ENCODE data around the gene MCUB.

The MCUB gene

DNA sequence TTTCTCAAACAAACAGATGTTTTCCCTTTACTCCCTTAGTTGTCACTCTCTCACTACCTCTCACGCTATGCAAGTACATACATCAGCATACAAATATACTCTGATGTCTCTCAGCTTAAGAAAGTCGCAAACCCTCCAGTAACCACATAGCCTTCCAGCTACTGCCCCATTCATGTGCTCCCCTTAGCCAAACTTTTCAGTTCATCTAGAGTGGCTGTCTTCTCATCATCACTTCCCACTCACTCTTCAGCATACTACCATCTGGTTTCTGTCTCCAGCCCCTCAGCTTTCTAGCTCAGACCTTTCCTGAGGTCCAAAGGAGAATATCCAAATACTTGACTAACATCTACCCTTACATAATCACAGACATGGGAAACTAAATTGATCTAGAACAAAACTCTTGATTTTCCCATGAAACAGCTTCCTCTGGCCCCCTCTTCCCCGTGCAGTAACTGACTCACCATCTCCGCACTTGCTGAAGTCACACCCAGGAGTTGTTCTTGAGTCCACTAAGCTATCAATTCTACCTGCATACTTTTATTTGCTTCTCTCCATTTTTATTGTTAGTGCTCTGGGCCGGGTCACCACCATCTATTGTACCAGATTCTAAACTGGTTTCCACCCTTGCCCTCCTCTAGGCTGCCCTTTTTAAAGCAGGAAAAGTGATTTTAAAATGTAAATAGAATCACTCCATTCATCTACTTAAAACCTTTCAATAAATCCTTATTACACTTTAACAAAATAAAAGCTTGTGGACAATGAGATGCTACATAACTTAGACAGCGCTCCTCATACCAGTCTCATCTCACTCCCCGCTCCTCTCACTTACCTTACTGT is 86.0 kb downstream of the MCUB start:
- Histone ChIP-seq H3K4me2 (ENCODE audit: low read depth, low read length, poor library complexity, severe bottlenecking) (no peak overlapping the region), H3K4me3 (ENCODE audit: insufficient read depth, low read length, poor library complexity, severe bottlenecking) (no peak overlapping the region), H3K36me3 (ENCODE audit: low read length) (no peaks in the 10 kb centered on the region), H3K9me2 (replicated peaks; ENCODE audit: insufficient read depth, low read length) (no peaks in the 10 kb centered on the region), H3F3A (ENCODE audit: insufficient read depth) (no peaks in the 10 kb centered on the region), H3K27ac (ENCODE audit: low read depth, low read length) (no peak overlapping the region), H2AFZ (ENCODE audit: low read depth, low read length, severe bottlenecking) (no peak overlapping the region), H3K27me3 (ENCODE audit: low read length) (no peaks in the 10 kb centered on the region), H3K9me3 (ENCODE audit: insufficient read depth, low read length) (no peaks in the 10 kb centered on the region), H4K20me1 (ENCODE audit: low read depth, low read length) (no peaks in the 10 kb centered on the region), H3K79me2 (ENCODE audit: insufficient read depth, low read length) (peaks cover 19% of the 10 kb centered on the region; the same call in 1 of the 2 replicates), H3K9ac (ENCODE audit: low read length) (no peak overlapping the region)
- TF ChIP-seq, protein P1, sequence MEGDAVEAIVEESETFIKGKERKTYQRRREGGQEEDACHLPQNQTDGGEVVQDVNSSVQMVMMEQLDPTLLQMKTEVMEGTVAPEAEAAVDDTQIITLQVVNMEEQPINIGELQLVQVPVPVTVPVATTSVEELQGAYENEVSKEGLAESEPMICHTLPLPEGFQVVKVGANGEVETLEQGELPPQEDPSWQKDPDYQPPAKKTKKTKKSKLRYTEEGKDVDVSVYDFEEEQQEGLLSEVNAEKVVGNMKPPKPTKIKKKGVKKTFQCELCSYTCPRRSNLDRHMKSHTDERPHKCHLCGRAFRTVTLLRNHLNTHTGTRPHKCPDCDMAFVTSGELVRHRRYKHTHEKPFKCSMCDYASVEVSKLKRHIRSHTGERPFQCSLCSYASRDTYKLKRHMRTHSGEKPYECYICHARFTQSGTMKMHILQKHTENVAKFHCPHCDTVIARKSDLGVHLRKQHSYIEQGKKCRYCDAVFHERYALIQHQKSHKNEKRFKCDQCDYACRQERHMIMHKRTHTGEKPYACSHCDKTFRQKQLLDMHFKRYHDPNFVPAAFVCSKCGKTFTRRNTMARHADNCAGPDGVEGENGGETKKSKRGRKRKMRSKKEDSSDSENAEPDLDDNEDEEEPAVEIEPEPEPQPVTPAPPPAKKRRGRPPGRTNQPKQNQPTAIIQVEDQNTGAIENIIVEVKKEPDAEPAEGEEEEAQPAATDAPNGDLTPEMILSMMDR (IDR thresholded peaks at IDR 0.05; ENCODE audit: insufficient read depth, low read length, poor library complexity, severe bottlenecking), result no peak
- TF ChIP-seq EZH2phosphoT487 (conservative IDR thresholded peaks at IDR 0.05; ENCODE audit: low read length), result no peak

DNA sequence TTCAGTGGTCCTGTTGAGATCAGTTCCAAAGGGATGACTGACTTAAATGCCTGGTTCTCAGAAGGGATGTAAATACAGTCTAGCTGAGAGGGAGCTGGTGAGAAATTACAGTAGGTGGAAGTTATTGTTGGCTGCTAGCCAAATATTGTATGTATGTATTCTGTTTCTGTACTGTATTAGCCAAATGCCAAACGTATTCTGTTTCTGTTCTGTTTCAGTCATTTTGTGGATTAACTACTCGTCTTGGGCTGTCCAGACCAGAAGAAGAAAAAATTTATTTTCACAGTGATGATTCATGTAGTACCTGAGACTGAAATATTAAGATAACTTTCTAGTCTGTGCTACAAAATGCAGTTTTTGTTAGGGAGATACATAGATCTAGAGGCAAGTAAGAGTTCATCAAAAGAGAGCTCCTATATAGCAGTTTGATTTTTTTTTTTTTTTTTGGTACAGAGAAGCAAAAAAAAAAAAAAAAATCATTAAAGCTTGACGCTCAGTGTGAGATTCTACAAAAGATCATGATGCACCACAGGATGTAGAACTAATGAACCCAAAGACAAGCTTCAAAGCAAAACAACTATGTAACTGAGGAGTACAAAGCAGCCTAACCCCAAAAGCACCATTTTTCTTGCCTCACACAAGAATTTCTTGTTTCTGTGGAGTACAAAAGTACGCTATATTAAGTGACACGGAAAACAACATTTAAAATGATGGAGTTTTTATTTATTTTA is 88.4 kb downstream of the MCUB start:
- Histone ChIP-seq H3K36me3 (ENCODE audit: low read length) (no peaks in the 10 kb centered on the region), H3K9ac (ENCODE audit: low read length) (no peak overlapping the region), H3K9me2 (replicated peaks; ENCODE audit: insufficient read depth, low read length) (no peaks in the 10 kb centered on the region), H3K9me3 (ENCODE audit: insufficient read depth, low read length) (no peaks in the 10 kb centered on the region), H3K4me3 (ENCODE audit: insufficient read depth, low read length, poor library complexity, severe bottlenecking) (no peak overlapping the region), H3K4me2 (ENCODE audit: low read depth, low read length, poor library complexity, severe bottlenecking) (no peak overlapping the region), H3F3A (ENCODE audit: insufficient read depth) (no peaks in the 10 kb centered on the region), H4K20me1 (ENCODE audit: low read depth, low read length) (no peaks in the 10 kb centered on the region), H3K27ac (ENCODE audit: low read depth, low read length) (no peak overlapping the region), H2AFZ (ENCODE audit: low read depth, low read length, severe bottlenecking) (no peak overlapping the region), H3K79me2 (ENCODE audit: insufficient read depth, low read length) (0 out of 2 replicates have a peak, but pooled peaks cover 16% of the 10 kb centered on the region), H3K27me3 (ENCODE audit: low read length) (no peaks in the 10 kb centered on the region)
- TF ChIP-seq, protein P1 (IDR thresholded peaks at IDR 0.05; ENCODE audit: insufficient read depth, low read length, poor library complexity, severe bottlenecking), result no peak
- no peak for TF ChIP-seq EZH2phosphoT487 (conservative IDR thresholded peaks at IDR 0.05; ENCODE audit: low read length)

DNA sequence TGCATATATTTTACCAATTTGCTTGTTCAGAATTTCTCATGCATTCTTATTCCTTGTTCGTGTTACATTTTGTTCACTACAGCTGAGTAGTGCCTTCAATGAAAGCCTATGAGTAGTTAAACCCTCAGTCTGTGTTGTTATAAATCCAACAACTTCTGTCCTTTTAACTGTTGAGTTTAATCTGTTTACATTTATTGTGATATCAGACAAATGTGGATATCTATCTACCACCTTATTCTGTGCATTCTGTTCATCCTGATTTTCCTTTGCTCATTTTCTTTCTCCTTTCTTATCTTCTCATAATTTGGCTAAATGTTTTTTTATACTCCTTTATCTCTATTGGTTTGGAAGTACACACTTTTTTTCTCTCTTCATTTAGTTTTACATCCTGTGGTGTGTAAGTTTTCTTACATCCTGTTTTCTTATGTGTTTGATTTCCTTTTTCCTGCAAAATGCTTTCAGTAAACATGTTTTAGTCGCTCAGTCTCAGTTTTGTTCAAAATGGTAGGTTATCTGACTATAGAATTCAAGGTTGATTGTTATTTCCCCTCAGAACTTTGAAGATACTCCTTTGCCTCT is 89.0 kb downstream of the MCUB start:
- no peak overlapping the region for H2AFZ ChIP-seq (ENCODE audit: low read depth, low read length, severe bottlenecking)
- no peaks in the 10 kb centered on the region for H3K36me3 ChIP-seq (ENCODE audit: low read length)
- no peaks in the 10 kb centered on the region for H4K20me1 ChIP-seq (ENCODE audit: low read depth, low read length)
- no peak overlapping the region for H3K9ac ChIP-seq (ENCODE audit: low read length)
- no peaks in the 10 kb centered on the region for H3K9me3 ChIP-seq (ENCODE audit: insufficient read depth, low read length)
- H3K4me3 ChIP-seq (ENCODE audit: insufficient read depth, low read length, poor library complexity, severe bottlenecking), result no peak overlapping the region
- H3K4me2 ChIP-seq (ENCODE audit: low read depth, low read length, poor library complexity, severe bottlenecking), result no peak overlapping the region
- no peaks in the 10 kb centered on the region for H3K9me2 ChIP-seq (replicated peaks; ENCODE audit: insufficient read depth, low read length)
- H3K79me2 ChIP-seq (ENCODE audit: insufficient read depth, low read length), result 0 out of 2 replicates have a peak, but pooled peaks cover 16% of the 10 kb centered on the region
- no peaks in the 10 kb centered on the region for H3F3A ChIP-seq (ENCODE audit: insufficient read depth)
- no peaks in the 10 kb centered on the region for H3K27me3 ChIP-seq (ENCODE audit: low read length)
- no peak overlapping the region for H3K27ac ChIP-seq (ENCODE audit: low read depth, low read length)
- TF ChIP-seq EZH2phosphoT487 (conservative IDR thresholded peaks at IDR 0.05; ENCODE audit: low read length), result no peak
- TF ChIP-seq, protein P1 (IDR thresholded peaks at IDR 0.05; ENCODE audit: insufficient read depth, low read length, poor library complexity, severe bottlenecking), result no peak

Measured in SU-DHL-6 (cell line).